ENCODE data around the gene BET1L.

GRCh38 chr11:206002-206384 lies 1.2 kb downstream of the BET1L start:
- TF ChIP-seq POLR2A (IDR thresholded peaks at IDR 0.05) = no peak
- no peak for TF ChIP-seq CTCF (IDR thresholded peaks at IDR 0.05)
